Peyer's patch (tissue), 4 donors: Measurements from ENCODE around the gene DCTD. TPM values are rescaled to one million over a fixed set of nuclear protein-coding genes. Genes with fewer than 3 reads are reported as not detected.

Experiments used
- DNase-seq, 3 donors: peaks; one replicate each; pipeline ENCODE4 v3.0.0-alpha.2; 2017 to 2019
- H3K27ac ChIP-seq, 4 donors: fragments of 200-600 bp; sonication (generic); one replicate each; pipeline ENCODE4 v1.5.1; 2016 to 2019
- H3K27me3 ChIP-seq, 2 donors: fragments of 200-600 bp; sonication (generic); one replicate each; pipeline ENCODE4 v1.5.1; 2019
- H3K36me3 ChIP-seq, 3 donors: fragments of 200-600 bp; sonication (generic); one replicate each; pipeline ENCODE4 v1.5.1; 2016 to 2019
- H3K4me1 ChIP-seq, 4 donors: fragments of 200-600 bp; sonication (generic); one replicate each; pipeline ENCODE4 v1.5.1; 2016 to 2019
- H3K4me3 ChIP-seq, 4 donors: fragments of 200-600 bp; sonication (generic); 1 replicate in 3 of 4; 2 replicates in 1 of 4; pipeline ENCODE4 v1.5.1; 2016 to 2019; ENCODE audit warnings: mild to moderate bottlenecking in 1 of 4
- H3K9me3 ChIP-seq, 4 donors: fragments of 200-600 bp; sonication (generic); one replicate each; pipeline ENCODE4 v1.5.1; 2016 to 2019; ENCODE audit warnings: mild to moderate bottlenecking in 1 of 4
- CTCF ChIP-seq, 6 experiments: fragments of 450-650 bp in 4 of 6; fragments of 200-600 bp in 2 of 6; sonication (generic) in 1 of 6; IDR thresholded peaks; one replicate each; pipeline ENCODE4 v1.5.1; 2017 to 2019; ENCODE audit warnings: antibody characterized with exemption in 6 of 6, mild to moderate bottlenecking in 3 of 6, moderate library complexity in 1 of 6
- POLR2A ChIP-seq, 2 donors: fragments of 450-650 bp; IDR thresholded peaks; one replicate each; pipeline ENCODE4 v1.5.1; 2017; ENCODE audit warnings: antibody characterized with exemption in 2 of 2, mild to moderate bottlenecking in 2 of 2, moderate library complexity in 2 of 2
- total RNA-seq, 4 donors: library from RNA; depleted of rRNA; stranded (reverse); fragments of >200 nt; gene quantifications; one replicate each; pipeline ENCODE4 v1.1.0, GENCODE V29; 2016

The DCTD gene
- total RNA-seq, 4 donors from 2014 or later: 21.7 to 42.1 (median 28.4) TPM

GRCh38 chr4:182939680-182940079, 22.5 kb upstream of the DCTD start:
- Histone ChIP-seq H3K36me3 (no peaks in the 10 kb centered on the region), H3K4me1 (no peaks in the 10 kb centered on the region), H3K27me3 (no peaks in the 10 kb centered on the region), H3K27ac (no peak overlapping the region), H3K9me3 (no peaks in the 10 kb centered on the region), H3K4me3 (no peak overlapping the region)
- no peak for DNase-seq
- TF ChIP-seq POLR2A (IDR thresholded peaks at IDR 0.05): no peak
- no peak for TF ChIP-seq CTCF (IDR thresholded peaks at IDR 0.05)

- no peak overlapping the region for H3K27ac ChIP-seq
- no peaks in the 10 kb centered on the region for H3K27me3 ChIP-seq
- H3K36me3 ChIP-seq: no peaks in the 10 kb centered on the region
- no peak overlapping the region for H3K4me3 ChIP-seq
- no peaks in the 10 kb centered on the region for H3K4me1 ChIP-seq
- H3K9me3 ChIP-seq: no peaks in the 10 kb centered on the region
- TF ChIP-seq POLR2A (IDR thresholded peaks at IDR 0.05): no peak
- TF ChIP-seq CTCF (IDR thresholded peaks at IDR 0.05): peak; percentile 44 to 85 (median 74)
- DNase-seq: peak; percentile 56 to 87 (median 79)
Measured at GRCh38 chr4:182938205-182938645, 21.0 kb upstream of the DCTD start.

GRCh38 chr4:182937268-182938204, 20.4 kb upstream of the DCTD start:
- no peak for TF ChIP-seq CTCF (IDR thresholded peaks at IDR 0.05)
- no peak for TF ChIP-seq POLR2A (IDR thresholded peaks at IDR 0.05)
- no peak overlapping the region for H3K27ac ChIP-seq
- DNase-seq: no peak
- H3K9me3 ChIP-seq: no peaks in the 10 kb centered on the region
- H3K36me3 ChIP-seq: no peaks in the 10 kb centered on the region
- no peak overlapping the region for H3K4me3 ChIP-seq
- H3K27me3 ChIP-seq: no peaks in the 10 kb centered on the region
- no peaks in the 10 kb centered on the region for H3K4me1 ChIP-seq

GRCh38 chr4:182932651-182933050, 15.5 kb upstream of the DCTD start:
- H3K27me3 ChIP-seq: no peaks in the 10 kb centered on the region
- no peak for TF ChIP-seq CTCF (IDR thresholded peaks at IDR 0.05)
- no peak for TF ChIP-seq POLR2A (IDR thresholded peaks at IDR 0.05)
- H3K4me3 ChIP-seq: no peak overlapping the region
- no peak overlapping the region for H3K27ac ChIP-seq
- no peaks in the 10 kb centered on the region for H3K4me1 ChIP-seq
- H3K36me3 ChIP-seq: no peaks in the 10 kb centered on the region
- no peaks in the 10 kb centered on the region for H3K9me3 ChIP-seq
- DNase-seq: no peak

- Histone ChIP-seq H3K4me1 (no peaks in the 10 kb centered on the region), H3K4me3 (no peak overlapping the region), H3K36me3 (no peaks in the 10 kb centered on the region), H3K27me3 (no peaks in the 10 kb centered on the region), H3K9me3 (no peaks in the 10 kb centered on the region), H3K27ac (no peak overlapping the region)
- no peak for DNase-seq
- TF ChIP-seq CTCF (IDR thresholded peaks at IDR 0.05): no peak
- no peak for TF ChIP-seq POLR2A (IDR thresholded peaks at IDR 0.05)
Measured at GRCh38 chr4:182931691-182932345, 14.6 kb upstream of the DCTD start.
